ENCODE data around the gene ASB7. TPM values are rescaled to one million over a fixed set of nuclear protein-coding genes. Genes with fewer than 3 reads are reported as not detected.

ASB7 gene
- total RNA-seq, 1 donor from 2014 or later = 17.3 TPM

DNA sequence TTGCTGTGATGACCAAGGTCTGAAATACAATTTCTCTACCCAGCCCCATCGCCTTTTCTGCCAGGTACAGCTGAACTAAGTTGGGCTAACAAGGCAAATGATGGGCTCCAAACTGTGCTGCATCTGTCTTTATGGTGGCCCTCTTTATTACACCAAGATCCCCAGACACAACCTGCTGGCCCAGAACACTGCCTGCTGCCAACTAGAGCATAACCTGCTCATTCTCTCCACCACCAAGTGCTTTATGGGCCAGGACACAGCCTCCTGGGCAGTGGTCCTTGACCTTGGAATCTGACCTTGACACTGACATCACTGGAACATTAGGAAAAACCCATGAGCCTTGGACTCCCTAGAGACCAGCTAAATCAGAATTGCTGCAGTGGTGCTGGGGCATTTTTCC is 3.7 kb upstream of the ASB7 start:
- TF ChIP-seq, protein P1, sequence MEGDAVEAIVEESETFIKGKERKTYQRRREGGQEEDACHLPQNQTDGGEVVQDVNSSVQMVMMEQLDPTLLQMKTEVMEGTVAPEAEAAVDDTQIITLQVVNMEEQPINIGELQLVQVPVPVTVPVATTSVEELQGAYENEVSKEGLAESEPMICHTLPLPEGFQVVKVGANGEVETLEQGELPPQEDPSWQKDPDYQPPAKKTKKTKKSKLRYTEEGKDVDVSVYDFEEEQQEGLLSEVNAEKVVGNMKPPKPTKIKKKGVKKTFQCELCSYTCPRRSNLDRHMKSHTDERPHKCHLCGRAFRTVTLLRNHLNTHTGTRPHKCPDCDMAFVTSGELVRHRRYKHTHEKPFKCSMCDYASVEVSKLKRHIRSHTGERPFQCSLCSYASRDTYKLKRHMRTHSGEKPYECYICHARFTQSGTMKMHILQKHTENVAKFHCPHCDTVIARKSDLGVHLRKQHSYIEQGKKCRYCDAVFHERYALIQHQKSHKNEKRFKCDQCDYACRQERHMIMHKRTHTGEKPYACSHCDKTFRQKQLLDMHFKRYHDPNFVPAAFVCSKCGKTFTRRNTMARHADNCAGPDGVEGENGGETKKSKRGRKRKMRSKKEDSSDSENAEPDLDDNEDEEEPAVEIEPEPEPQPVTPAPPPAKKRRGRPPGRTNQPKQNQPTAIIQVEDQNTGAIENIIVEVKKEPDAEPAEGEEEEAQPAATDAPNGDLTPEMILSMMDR (IDR thresholded peaks at IDR 0.05; ENCODE audit: insufficient read depth, low read length, poor library complexity, severe bottlenecking) = no peak
- Histone ChIP-seq H3K4me3 (ENCODE audit: low read depth, low read length) (no peak overlapping the region), H3K27me3 (ENCODE audit: control insufficient read depth, insufficient read depth, low read length) (no peaks in the 10 kb centered on the region), H3K36me3 (ENCODE audit: control insufficient read depth, insufficient read depth, low read length) (no peaks in the 10 kb centered on the region)
- DNase-seq (ENCODE audit: low read depth) = no peak

DNA sequence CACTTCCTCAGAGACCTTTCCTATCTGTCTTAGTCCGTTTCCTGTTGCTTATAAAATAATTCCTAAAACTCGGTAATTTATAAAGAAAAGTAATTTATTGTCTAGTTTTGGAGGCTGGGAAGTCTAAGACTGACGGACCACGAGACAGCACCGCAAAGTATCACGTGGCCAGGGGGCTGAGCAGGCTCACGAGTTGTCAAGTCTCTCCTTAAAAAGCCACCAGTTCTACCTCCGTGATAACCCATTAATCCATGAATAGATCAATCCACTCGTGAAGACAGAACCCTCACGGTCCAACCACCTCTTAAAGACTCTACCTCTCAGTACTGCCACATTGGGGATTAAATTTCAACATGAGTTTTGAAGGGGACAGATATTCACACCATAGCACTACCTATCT is 1.2 kb upstream of the ASB7 start:
- no peaks in the 10 kb centered on the region for H3K36me3 ChIP-seq (ENCODE audit: control insufficient read depth, insufficient read depth, low read length)
- TF ChIP-seq, protein P1 (IDR thresholded peaks at IDR 0.05; ENCODE audit: insufficient read depth, low read length, poor library complexity, severe bottlenecking) = no peak
- H3K27me3 ChIP-seq (ENCODE audit: control insufficient read depth, insufficient read depth, low read length) = no peaks in the 10 kb centered on the region
- H3K4me3 ChIP-seq (ENCODE audit: low read depth, low read length) = peak overlapping the region; percentile 60
- no peak for DNase-seq (ENCODE audit: low read depth)

DNA sequence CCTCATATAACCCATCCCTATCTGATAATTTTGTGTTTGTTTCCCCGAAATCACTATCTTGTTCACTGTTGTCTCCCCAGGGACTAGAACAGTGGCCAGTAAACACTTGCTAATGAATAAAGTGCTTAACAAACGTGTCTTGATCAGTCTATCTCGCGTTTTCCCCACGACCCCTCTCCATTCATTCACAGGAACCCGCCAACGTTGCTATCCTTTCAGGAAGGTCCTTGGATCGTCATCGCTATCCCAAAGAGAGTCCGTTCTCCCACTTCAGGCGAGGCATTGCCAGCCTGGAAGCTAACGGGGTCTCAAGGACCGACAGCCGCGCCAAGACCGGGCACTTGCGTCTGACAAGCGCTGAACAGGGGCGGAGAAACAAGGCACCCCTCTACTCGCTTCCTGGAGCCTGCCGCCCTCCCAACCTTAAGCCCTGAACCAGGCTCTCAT is 749 bp upstream of the ASB7 start:
- TF ChIP-seq, protein P1 (IDR thresholded peaks at IDR 0.05; ENCODE audit: insufficient read depth, low read length, poor library complexity, severe bottlenecking) = no peak

DNA sequence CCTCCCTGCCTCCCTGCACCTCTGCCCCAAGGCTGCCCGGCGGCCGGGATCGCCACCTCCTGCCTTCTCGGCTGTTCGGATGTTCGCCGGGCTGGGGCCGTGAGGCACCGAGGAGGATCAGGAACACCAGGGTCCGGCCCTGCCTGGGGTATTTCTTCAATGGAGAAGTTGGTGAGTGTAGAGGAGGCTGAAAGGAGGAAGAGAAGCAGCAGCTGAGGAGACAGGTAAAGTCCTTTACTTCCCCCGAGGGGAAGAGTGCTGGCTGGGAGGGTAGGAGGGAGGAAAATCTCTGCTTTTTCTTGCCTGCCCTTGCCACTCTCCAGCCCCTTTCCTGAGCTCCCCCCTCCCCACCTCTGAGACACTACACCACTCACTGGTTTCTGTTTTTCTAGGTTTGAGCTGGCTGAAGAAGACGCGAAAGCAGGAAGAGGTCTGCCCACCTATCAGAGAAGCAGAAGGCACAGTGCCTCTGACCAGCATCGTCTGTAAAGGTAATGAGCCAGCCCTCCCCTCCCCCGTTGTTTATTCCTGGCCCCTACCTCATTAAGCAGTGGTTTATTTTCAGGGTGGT is 519 bp downstream of the ASB7 start:
- no peak for DNase-seq (ENCODE audit: low read depth)
- H3K4me3 ChIP-seq (ENCODE audit: low read depth, low read length) = peak overlapping the region; percentile 91
- no peaks in the 10 kb centered on the region for H3K27me3 ChIP-seq (ENCODE audit: control insufficient read depth, insufficient read depth, low read length)
- H3K36me3 ChIP-seq (ENCODE audit: control insufficient read depth, insufficient read depth, low read length) = no peaks in the 10 kb centered on the region
- TF ChIP-seq, protein P1 (IDR thresholded peaks at IDR 0.05; ENCODE audit: insufficient read depth, low read length, poor library complexity, severe bottlenecking) = no peak

More for the DNA sequence above, 749 bp upstream of the ASB7 start:
- DNase-seq (ENCODE audit: low read depth) = no peak
- peak overlapping the region; percentile 60 for H3K4me3 ChIP-seq (ENCODE audit: low read depth, low read length)
- H3K27me3 ChIP-seq (ENCODE audit: control insufficient read depth, insufficient read depth, low read length) = no peaks in the 10 kb centered on the region
- no peaks in the 10 kb centered on the region for H3K36me3 ChIP-seq (ENCODE audit: control insufficient read depth, insufficient read depth, low read length)

DNA sequence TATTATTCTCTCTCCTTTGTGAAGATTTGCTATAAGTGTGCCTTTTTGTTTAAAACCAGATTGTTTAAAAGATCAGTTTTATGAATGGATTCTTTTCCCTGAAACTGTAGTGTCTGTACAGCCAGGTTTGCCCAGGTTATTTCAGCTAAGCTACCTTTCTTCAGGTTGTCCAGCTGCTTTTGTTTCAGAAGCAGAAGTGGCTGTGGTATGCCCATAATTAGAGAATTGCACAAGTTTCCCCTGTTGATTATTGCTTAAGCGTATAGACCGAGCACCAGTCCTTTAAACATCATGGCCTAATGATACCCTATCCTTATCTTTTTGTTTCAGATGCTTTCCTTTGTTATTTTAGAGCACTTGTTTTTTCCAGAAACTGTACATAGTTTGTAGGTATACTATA is 10.2 kb downstream of the ASB7 start:
- Histone ChIP-seq H3K4me3 (ENCODE audit: low read depth, low read length) (no peak overlapping the region), H3K36me3 (ENCODE audit: control insufficient read depth, insufficient read depth, low read length) (peaks cover 1% of the 10 kb centered on the region)

More for the DNA sequence above, 10.2 kb downstream of the ASB7 start:
- H3K27me3 ChIP-seq (ENCODE audit: control insufficient read depth, insufficient read depth, low read length) = no peaks in the 10 kb centered on the region
- no peak for DNase-seq (ENCODE audit: low read depth)
- TF ChIP-seq, protein P1 (IDR thresholded peaks at IDR 0.05; ENCODE audit: insufficient read depth, low read length, poor library complexity, severe bottlenecking) = no peak

All from kidney epithelial cell (primary cell).